PC-3 (cell line): ENCODE data around the gene FGFR2. TPM values are rescaled to one million over a fixed set of nuclear protein-coding genes. Genes with fewer than 3 reads are reported as not detected.

ENCODE experiments used
- ATAC-seq: fragments of 200-7000 bp; cut with Tn5 transposase; 2 replicates; pipeline ENCODE4 v1.9.1; 2020; ENCODE audit warnings: mild to moderate bottlenecking, moderate library complexity
- BruUV-seq: library from RNA; stranded (reverse); fragments of 400-500 nt; replicated peaks from 2 replicates; lab custom pipeline; 2021; lab: Mats Ljungman, UMichigan
- CTCF ChIA-PET: fragments of 300-600 bp; sonication (Branson Sonifier 250); formaldehyde crosslinking; loops from one replicate; lab custom pipeline; 2022; ENCODE audit warnings: antibody characterized with exemption; lab: Charles Lee
- POLR2A ChIA-PET: fragments of 300-600 bp; sonication (Branson Sonifier 250); formaldehyde crosslinking; loops from one replicate; lab custom pipeline; 2022; ENCODE audit warnings: antibody characterized with exemption; ENCODE audit not compliant: unreplicated experiment; lab: Charles Lee
- DNase-seq: peaks from one replicate; pipeline ENCODE4 v3.0.0-alpha.2; 2015
- H2AFZ ChIP-seq: fragments of 300-600 bp; sonication (generic); 2 replicates; pipeline ENCODE4 v1.6.0; 2016; ENCODE audit warnings: antibody characterized with exemption, low read length
- H3F3A ChIP-seq: fragments of 300-600 bp; sonication (generic); one replicate; pipeline ENCODE4 v1.6.0; 2017; ENCODE audit warnings: antibody characterized with exemption, low read length, control low read depth, mild to moderate bottlenecking; ENCODE audit not compliant: unreplicated experiment
- H3K27ac ChIP-seq: fragments of 300-600 bp; sonication (generic); 2 replicates; pipeline ENCODE4 v1.5.1; 2016; ENCODE audit warnings: mild to moderate bottlenecking, low read length
- H3K27me3 ChIP-seq: fragments of 300-600 bp; sonication (generic); 2 replicates; pipeline ENCODE4 v1.6.1; 2016; ENCODE audit warnings: low read length, mixed read lengths
- H3K36me3 ChIP-seq: fragments of 300-600 bp; sonication (generic); 2 replicates; pipeline ENCODE4 v1.6.1; 2016; ENCODE audit warnings: low read depth, mixed run types, low read length, mixed read lengths
- H3K4me1 ChIP-seq: fragments of 300-600 bp; sonication (generic); 2 replicates; pipeline ENCODE4 v1.5.1; 2016; ENCODE audit warnings: low read length; ENCODE audit not compliant: insufficient read depth
- H3K4me2 ChIP-seq: fragments of 300-600 bp; sonication (generic); 2 replicates; pipeline ENCODE4 v1.6.0; 2016; ENCODE audit warnings: low read length
- H3K4me3 ChIP-seq: fragments of 300-600 bp; sonication (generic); 2 replicates; pipeline ENCODE4 v1.5.1; 2016; ENCODE audit warnings: mild to moderate bottlenecking, low read length, mixed read lengths
- H3K79me2 ChIP-seq: fragments of 300-600 bp; sonication (generic); 2 replicates; pipeline ENCODE4 v1.6.1; 2017; ENCODE audit warnings: low read length, mixed read lengths
- H3K9ac ChIP-seq: fragments of 300-600 bp; sonication (generic); 2 replicates; pipeline ENCODE4 v1.6.0; 2016; ENCODE audit warnings: mild to moderate bottlenecking, low read length
- H3K9me2 ChIP-seq: fragments of 300-600 bp; sonication (generic); replicated peaks from 2 replicates; pipeline ENCODE4 v1.6.1; 2016; ENCODE audit warnings: mixed run types, low read length, mixed read lengths
- H3K9me3 ChIP-seq: fragments of 300-600 bp; sonication (generic); 2 replicates; pipeline ENCODE4 v1.6.1; 2016; ENCODE audit warnings: low read length, mixed read lengths
- H4K20me1 ChIP-seq: fragments of 300-600 bp; sonication (generic); 2 replicates; pipeline ENCODE4 v1.6.1; 2016; ENCODE audit warnings: low read length, mixed read lengths
- EZH2 ChIP-seq: fragments of 300-600 bp; sonication (generic); IDR thresholded peaks from one replicate; pipeline ENCODE4 v1.6.1; 2017; ENCODE audit warnings: antibody characterized with exemption, mild to moderate bottlenecking, low read length; ENCODE audit not compliant: unreplicated experiment
- EZH2phosphoT487 ChIP-seq: fragments of 300-600 bp; sonication (generic); IDR thresholded peaks from 2 replicates; pipeline ENCODE4 v1.6.1; 2018; ENCODE audit warnings: mild to moderate bottlenecking, antibody characterized with exemption, low read length, borderline replicate concordance
- intact Hi-C: fragments of 100-400 bp; cut with micrococcal nuclease; formaldehyde crosslinking; loops from 2 replicates; pipeline ENCODE4 v1.9.0; 2023
- total RNA-seq: library from RNA; depleted of rRNA; stranded (reverse); fragments of >200 nt; gene quantifications from 2 replicates; pipeline ENCODE4 v1.2.3, GENCODE V29; 2014
- TF ChIP-seq, protein P1 (sequence below): fragments of 300-600 bp; sonication (generic); conservative IDR thresholded peaks from 2 replicates; pipeline ENCODE4 v1.5.1; 2017; ENCODE audit warnings: antibody characterized with exemption, low read depth, mild to moderate bottlenecking, low read length

Gene FGFR2
- total RNA-seq, 1 experiment from 2014 or later, result 0.36 TPM

DNA sequence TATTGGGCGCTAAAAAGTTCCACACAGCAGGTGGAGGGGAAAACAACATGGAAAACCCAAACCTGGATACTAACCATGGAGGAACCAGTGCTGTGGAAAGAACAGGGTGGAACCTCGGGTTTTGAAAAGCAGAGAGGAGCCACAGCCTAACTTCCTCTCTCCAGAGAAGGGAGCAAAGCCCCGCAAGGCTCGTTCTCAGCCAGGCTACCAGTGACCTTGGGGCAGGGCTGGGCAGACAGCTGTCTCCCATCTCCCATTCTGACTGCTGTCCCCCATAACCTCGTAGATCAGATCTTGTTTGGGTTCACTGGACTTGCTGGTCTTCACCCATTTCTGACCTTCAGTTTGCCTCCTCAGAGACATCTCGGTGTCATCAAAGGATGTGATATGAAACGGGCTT, 47.5 kb upstream of the FGFR2 start:
- Histone ChIP-seq H2AFZ (no peak overlapping the region), H3F3A (no peaks in the 10 kb centered on the region), H3K4me3 (no peak overlapping the region), H3K9me3 (no peaks in the 10 kb centered on the region), H3K36me3 (no peaks in the 10 kb centered on the region), H4K20me1 (no peaks in the 10 kb centered on the region), H3K4me1 (no peaks in the 10 kb centered on the region), H3K9me2 (no peaks in the 10 kb centered on the region), H3K79me2 (no peaks in the 10 kb centered on the region), H3K4me2 (no peak overlapping the region), H3K9ac (no peak overlapping the region), H3K27me3 (peaks cover 41% of the 10 kb centered on the region), H3K27ac (no peak overlapping the region)
- ChIA-PET CTCF (no interaction called here), POLR2A (no interaction called here)
- TF ChIP-seq EZH2, result no peak
- TF ChIP-seq EZH2phosphoT487, result no peak
- TF ChIP-seq, protein P1, sequence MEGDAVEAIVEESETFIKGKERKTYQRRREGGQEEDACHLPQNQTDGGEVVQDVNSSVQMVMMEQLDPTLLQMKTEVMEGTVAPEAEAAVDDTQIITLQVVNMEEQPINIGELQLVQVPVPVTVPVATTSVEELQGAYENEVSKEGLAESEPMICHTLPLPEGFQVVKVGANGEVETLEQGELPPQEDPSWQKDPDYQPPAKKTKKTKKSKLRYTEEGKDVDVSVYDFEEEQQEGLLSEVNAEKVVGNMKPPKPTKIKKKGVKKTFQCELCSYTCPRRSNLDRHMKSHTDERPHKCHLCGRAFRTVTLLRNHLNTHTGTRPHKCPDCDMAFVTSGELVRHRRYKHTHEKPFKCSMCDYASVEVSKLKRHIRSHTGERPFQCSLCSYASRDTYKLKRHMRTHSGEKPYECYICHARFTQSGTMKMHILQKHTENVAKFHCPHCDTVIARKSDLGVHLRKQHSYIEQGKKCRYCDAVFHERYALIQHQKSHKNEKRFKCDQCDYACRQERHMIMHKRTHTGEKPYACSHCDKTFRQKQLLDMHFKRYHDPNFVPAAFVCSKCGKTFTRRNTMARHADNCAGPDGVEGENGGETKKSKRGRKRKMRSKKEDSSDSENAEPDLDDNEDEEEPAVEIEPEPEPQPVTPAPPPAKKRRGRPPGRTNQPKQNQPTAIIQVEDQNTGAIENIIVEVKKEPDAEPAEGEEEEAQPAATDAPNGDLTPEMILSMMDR, result no peak
- intact Hi-C loops, result no loop called here
- DNase-seq, result no peak
- BruUV-seq, result no TSS peak
- ATAC-seq, result no peak

- no peaks in the 10 kb centered on the region for H3K9me2 ChIP-seq
- no peak for DNase-seq
- no peak for ATAC-seq
- no peak overlapping the region for H3K4me3 ChIP-seq
- no peaks in the 10 kb centered on the region for H4K20me1 ChIP-seq
- intact Hi-C loops, result no loop called here
- no peak overlapping the region for H3K4me2 ChIP-seq
- no peaks in the 10 kb centered on the region for H3K79me2 ChIP-seq
- no peaks in the 10 kb centered on the region for H3K9me3 ChIP-seq
- H3K27me3 ChIP-seq, result peaks cover 39% of the 10 kb centered on the region
- CTCF ChIA-PET, result no interaction called here
- no peaks in the 10 kb centered on the region for H3K4me1 ChIP-seq
- TF ChIP-seq, protein P1, result no peak
- no peak for TF ChIP-seq EZH2phosphoT487
- BruUV-seq, result no TSS peak
- H3F3A ChIP-seq, result no peaks in the 10 kb centered on the region
- H2AFZ ChIP-seq, result no peak overlapping the region
- no peak overlapping the region for H3K27ac ChIP-seq
- no peak overlapping the region for H3K9ac ChIP-seq
- POLR2A ChIA-PET, result no interaction called here
- no peaks in the 10 kb centered on the region for H3K36me3 ChIP-seq
Measured at GRCh38 chr10:121644501-121644900, 46.3 kb upstream of the FGFR2 start.

GRCh38 chr10:121640266-121640665, 42.0 kb upstream of the FGFR2 start:
- Histone ChIP-seq H3K27me3 (peaks cover 22% of the 10 kb centered on the region), H3K9me3 (no peaks in the 10 kb centered on the region), H2AFZ (no peak overlapping the region), H3K36me3 (no peaks in the 10 kb centered on the region), H3K79me2 (no peaks in the 10 kb centered on the region), H3K4me3 (no peak overlapping the region), H3F3A (no peaks in the 10 kb centered on the region), H3K4me2 (no peak overlapping the region), H3K9ac (no peak overlapping the region), H3K4me1 (no peaks in the 10 kb centered on the region), H3K27ac (no peak overlapping the region), H4K20me1 (no peaks in the 10 kb centered on the region), H3K9me2 (no peaks in the 10 kb centered on the region)
- TF ChIP-seq EZH2phosphoT487, result no peak
- no peak for TF ChIP-seq EZH2
- TF ChIP-seq, protein P1, result no peak
- DNase-seq, result no peak
- ChIA-PET CTCF (no interaction called here), POLR2A (no interaction called here)
- ATAC-seq, result no peak
- no TSS peak for BruUV-seq
- intact Hi-C loops, result no loop called here
